Esophagus muscularis mucosa (tissue), 4 donors: ENCODE results near the gene DAB2IP.

Experiments
- CTCF ChIP-seq, 3 experiments: fragments of 200-600 bp in 2 of 3; fragments of 450-650 bp in 1 of 3; sonication (generic) in 2 of 3; IDR thresholded peaks; one replicate each; pipeline ENCODE4 v1.5.1; 2017 to 2019; ENCODE audit warnings: antibody characterized with exemption in 3 of 3, mild to moderate bottlenecking in 2 of 3, moderate library complexity in 1 of 3
- EP300 ChIP-seq: sonication (generic); formaldehyde crosslinking; IDR thresholded peaks from one replicate; pipeline ENCODE4 v1.6.1; 2017; ENCODE audit warnings: antibody characterized with exemption
- POLR2AphosphoS5 ChIP-seq, 2 donors: sonication (generic); formaldehyde crosslinking; IDR thresholded peaks; one replicate each; pipeline ENCODE4 v1.6.1; 2017; ENCODE audit warnings: antibody characterized with exemption in 2 of 2

DNA sequence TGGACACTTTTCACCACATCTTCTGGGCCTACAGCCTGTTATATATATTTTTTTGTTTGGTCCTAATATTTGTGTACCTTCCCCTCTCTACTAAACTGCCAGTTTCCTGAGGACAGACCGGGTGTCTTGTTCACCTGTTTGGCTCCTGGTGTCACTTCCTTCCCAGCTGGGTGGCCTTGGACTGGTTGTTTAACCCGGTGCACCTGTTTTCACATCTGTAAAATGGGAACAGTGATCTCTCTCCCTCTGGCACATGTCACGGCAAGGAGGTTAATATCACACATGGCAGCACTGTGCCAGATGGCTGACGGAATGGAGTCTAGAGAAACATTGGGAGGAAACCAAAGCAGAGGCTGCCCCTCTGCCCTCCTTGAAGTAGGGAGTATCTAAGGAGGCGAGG lies 79.7 kb downstream of the DAB2IP start:
- TF ChIP-seq POLR2AphosphoS5 (IDR thresholded peaks at IDR 0.05): no peak
- no peak for TF ChIP-seq CTCF (IDR thresholded peaks at IDR 0.05)
- TF ChIP-seq EP300: no peak
